Measurements from ENCODE around the gene MMP26.

The MMP26 gene

DNA sequence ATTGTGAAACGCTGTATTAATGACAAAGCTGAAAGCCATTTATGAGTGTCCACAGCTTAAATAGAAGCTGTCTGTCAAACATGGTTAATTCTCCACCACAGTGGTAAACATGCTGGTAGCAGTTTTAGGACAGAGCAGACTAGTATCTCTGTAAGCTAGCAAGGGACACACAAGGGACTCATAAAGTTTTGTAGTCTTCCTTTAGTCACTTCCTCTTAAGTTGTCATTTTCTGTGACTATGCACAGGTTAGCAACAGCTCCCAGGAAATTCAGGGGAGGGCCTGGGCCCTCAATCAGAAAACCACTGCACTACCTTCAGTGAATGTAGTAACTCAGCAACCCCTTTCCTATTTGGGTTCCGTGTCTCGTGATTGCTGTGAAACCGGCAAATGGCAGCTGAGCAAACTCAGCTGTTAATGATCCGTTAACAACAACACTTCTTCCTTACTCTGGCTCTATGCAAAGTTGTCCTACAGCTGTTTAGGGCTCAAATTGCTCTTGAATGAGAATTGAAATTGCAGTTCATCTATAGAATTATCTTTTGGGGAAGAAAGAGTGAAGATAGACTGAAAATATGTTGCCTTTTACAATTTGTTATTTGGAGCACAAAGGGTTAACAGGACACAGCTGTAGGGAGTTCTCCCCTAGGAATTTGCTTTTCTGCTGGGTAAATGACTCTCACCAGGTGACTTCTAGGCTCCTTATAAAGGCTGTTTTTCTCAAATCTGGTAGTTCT is at the start of gene MMP26:
TSS of gene MMP26 (plus strand) at position 731 of the 736 bp plus-strand sequence.
- DNase-seq (ENCODE audit: low read depth in 2 of 2) = no peak

DNA sequence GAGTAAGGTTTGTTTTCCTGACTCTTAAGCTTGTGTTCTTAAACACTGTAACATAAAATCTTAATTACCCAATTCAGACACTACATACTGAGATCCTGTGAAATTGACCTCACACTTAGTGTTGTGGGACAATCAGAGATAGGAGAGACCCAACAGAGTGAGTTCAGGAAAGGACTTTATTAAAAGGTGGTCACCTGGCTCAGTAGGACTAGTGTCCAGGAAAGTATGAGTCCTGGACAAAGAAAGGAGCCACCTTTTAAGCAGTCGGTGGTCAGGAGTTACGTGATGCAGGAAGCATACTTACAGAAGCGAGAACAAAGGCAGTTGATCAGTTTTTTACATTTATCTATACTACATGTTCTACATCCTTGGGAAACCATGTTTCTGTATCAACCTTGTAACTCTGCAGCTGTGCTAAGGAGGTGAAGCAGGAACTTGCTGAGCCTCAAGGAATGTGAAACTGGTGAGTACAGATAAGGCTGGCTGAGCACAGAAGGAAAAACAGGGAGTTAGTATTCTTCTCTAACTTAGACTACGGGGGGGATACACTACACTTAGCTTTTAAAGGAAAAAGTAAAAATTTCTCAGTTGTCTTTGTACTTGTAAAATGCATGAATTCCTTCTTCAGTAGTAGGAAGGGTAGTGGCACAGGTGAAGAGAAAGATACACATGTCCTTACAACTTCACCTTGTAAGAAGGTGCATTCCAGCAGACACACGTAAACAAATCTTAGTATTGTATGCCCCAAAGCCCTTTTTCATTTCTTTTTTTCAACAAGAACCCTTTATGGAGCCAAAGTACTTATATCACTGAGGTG is 45.7 kb upstream of the MMP26 start:
- no peak for DNase-seq (ENCODE audit: low read depth in 2 of 2)

DNA sequence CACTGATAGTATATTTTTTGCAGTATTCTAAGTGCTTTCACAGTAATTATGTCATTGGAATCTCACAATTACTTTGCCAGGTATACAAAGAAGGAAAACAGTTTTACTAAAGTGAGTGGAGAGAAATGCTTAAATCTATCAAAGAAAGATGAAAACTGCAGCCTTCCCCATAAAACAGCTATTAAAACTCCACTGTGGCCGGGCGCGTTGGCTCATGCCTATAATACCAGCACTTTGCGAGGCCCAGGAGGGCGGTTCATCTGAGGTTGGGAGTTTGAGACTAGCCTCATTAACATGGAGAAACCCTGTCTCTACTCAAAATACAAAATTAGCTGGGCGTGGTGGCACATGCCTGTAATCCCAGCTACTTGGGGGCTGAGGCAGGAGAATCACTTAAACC is 41.7 kb upstream of the MMP26 start:
- DNase-seq (ENCODE audit: low read depth in 2 of 2) = no peak

DNA sequence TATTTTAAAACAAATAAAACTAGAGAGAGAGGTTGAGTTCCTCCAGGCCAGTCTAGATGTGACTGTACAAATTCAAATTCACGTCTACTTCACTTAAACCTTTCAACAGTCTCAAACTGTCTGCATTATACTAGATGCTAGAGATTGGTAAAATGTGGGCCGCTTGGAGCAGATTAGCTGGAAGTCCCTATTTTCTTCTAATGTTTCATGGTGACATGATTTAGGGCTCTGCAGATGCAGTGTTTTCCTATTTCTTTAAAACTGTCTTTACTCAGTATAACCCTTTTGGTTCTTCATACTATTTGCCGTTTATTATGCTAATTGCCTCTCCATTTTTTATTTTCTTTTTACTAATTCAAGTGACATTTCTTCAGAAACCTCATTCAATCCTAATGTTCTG is 40.4 kb upstream of the MMP26 start:
- DNase-seq (ENCODE audit: low read depth in 2 of 2) = no peak

DNA sequence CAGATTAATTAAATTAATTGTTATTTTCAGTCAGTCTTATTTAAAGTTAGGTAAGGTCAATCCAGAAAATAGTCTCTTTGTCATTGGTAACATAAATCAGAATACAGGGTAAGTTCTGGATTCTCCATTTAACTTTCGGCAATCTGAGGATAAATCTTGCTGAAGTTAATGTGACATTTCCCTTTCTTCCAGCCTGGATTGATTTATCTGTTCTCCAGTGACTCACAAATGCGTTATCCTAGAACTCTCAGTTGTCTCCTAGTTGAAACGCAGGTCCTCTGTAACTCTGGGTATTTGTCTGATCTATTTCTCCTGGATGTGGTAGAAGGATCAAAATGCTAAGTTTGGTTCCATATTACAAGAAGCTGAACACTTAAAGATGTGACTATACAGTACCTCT is 39.8 kb upstream of the MMP26 start:
- no peak for DNase-seq (ENCODE audit: low read depth in 2 of 2)

DNA sequence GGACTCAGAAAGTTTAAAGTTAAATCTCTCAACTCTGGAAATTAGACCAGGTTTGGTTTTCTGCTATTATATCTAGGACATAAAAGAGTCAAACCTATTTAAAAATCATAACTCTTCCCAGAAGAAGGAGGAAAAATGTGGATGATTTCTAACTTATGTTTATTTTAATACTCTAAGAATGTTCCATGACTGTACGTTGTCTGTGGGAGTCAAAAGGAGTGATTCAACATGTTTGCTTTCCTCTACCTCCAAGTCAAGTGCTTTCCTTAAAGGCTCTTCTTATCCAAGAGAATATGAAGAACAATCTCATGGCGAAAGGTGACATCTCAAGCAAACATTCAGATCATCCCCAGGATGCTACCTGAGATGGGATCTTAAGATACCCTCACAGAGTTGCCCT is 39.2 kb upstream of the MMP26 start:
- DNase-seq (ENCODE audit: low read depth in 2 of 2) = no peak

DNA sequence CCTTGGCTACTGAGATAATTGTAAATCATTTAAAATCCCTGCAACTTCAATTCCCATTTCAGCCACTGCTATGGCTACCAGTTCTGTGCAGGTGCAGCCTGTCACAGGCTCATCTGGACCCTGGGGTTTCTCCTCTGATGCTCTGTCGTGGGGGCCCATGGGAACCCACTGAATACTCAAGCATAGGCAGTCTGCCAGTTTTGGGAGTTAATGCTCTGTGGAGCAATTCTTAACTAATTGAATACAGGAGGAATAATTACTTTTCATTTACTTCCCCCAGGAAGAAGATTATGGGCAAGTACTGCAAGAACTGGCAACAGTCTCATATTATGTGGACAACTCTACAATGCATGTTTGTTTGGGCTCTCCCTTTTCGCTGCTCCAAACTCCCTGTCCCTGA is 32.8 kb upstream of the MMP26 start:
- no peak for DNase-seq (ENCODE audit: low read depth in 2 of 2)

DNA sequence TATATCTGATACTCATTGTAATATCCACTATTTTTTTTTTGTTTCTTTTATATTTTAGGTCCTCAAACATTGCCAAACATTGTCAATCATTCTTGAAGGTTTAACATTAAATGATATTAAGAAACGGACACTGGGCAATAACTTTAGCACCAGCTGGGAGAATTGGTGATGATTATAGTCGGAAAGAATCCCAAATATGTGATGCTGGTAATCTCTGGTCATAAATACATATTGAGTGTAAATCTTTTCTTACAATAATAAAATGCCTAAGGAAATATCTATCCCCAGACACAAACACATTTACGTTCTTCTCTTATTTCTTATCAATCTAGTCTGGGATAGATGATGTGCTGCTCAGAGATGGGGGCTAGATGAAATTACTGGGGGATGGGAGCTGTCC is 32.1 kb upstream of the MMP26 start:
- no peak for DNase-seq (ENCODE audit: low read depth in 2 of 2)

DNA sequence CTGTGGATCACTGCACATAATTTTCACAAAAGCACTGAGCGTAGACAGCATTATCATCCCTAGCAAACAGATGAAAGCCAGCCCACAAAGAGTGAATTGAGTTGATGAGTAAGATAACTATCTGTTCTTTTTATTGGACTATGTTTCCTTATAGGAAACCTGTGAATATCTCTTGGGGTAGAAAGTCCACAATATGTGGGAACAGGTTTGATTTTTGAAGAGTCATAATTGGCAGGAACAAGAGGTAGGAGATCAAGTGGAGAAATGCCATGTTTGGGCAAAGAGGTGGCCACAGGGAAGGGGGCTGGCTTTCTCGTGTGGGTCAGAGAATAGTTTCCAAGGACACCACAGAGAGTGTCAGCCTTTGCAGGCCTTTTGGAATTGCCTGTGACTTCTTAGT is 30.8 kb upstream of the MMP26 start:
- no peak for DNase-seq (ENCODE audit: low read depth in 2 of 2)

DNA sequence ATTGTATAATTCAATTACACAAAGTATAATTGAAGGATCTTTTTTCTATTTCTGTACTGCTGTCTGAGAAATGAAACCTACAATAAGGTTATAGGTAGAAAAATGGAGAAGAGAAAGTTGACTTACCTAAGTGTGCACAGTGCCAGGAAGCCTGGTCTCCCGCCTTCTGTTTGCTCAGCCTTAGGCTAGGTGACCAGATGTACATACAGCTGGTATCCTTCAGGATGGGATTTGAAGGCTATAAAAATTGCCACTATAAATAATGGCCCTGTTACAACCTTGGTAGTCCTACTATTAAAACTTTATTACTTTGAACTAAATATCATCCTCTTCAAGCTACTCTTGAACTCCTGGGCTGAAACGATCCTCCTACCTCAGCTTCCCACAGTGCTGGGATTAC is 26.6 kb upstream of the MMP26 start:
- DNase-seq (ENCODE audit: low read depth in 2 of 2) = no peak

DNA sequence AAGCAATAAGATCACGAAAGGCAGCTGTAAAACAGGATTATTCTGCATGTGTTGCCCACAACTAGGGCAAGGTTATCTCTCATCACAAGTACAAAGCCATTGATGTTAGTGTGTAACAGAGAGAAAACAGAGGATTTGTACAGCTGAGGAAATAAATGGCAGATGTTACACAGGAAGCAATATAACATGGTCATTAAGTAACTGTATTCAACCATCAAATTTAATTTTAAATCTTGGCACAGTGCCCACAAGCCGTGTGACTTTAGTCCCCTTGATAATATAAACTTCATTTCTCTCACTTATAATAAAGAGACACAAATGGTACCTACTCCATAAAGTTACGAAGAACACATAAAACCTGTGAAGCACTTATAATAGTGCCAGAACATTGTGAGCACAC is 24.2 kb upstream of the MMP26 start:
- DNase-seq (ENCODE audit: low read depth in 2 of 2) = no peak

DNA sequence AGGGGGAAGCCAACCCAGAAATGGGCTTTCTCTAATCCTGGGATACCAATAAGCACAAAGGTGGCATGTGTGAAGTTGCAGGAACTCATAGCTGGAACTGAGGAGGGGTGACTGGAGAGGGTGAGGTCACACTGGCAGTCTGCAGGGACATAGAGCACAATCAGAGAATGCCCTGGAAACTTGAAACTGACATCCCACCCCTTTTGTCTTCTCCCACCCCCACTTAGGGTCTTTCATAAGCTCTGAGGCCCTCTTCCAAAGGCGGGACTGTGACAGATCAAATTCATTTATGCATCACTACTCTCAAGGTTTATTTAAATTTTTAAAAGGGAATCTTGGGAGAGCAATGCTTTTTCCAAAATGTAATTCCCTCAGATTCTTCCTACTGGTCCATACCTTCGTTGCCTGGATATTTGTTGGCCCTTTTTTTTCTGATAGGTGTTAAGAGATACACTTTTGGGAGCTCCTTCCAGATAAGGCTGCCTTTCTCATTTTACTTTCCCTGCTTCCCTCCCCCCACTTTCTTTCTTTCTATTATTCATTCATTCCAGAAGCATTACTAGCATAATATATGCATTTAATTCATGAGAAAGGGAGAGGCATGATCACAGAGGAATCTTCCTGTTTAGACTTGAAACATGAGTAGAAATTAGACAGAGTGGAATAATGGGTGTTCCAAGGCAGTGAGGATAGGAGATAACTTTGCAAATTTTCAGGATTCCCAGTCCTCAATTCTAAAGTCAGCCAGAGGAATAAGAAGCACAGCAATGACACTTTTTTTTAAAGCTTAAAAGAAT is 21.8 kb upstream of the MMP26 start:
- DNase-seq (ENCODE audit: low read depth in 2 of 2) = no peak

DNA sequence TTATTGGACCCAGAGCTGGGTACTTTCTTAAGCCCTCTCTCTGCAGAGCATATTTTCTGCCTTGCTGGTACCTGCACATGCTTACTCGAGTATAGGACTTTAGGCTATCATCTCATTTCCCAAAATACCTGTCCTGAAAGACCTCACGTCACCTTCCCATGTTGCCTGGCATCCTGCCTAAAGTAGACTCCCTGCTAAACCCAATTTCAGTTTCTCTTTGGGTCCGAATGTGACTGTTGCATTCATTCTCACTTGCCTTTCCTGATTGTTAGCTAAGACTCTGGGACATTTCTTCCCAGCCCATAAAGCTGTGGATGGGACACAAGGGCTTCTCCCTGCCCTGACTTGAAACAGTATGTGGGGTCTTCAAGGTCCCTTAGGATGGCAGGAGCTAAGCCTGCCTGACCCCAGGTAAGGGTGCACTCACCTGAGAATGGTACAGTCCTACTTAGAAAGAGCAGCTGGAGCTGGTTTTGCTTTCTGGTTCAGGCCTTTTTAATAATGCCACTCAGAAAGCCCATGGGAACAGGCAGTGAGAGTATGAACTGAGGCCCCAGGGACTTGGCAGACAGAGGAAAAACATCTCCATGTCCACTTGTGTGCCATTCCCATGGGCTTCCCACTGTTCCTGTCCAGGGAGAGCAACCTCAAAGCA is 19.8 kb upstream of the MMP26 start:
- no peak for DNase-seq (ENCODE audit: low read depth in 2 of 2)

DNA sequence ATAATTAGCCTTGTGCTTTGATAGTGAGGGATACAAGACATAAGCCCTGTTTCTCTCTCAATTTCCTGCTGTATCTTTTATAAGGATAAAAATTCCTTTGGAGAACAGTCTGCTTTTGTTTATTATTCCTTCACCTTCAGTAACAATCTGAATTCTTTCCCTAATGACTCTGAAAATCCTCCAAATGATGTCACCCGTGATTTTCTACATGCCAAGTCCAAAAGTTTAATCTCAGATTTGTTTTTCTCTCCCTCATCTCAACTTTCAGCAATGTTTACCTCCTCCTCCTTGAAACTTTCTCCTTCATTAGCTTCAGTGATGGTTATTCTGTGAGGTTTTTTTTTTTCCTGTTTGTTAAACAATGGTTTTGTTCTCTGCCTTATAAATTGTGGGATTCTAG is 9.1 kb upstream of the MMP26 start:
- DNase-seq (ENCODE audit: low read depth in 2 of 2) = no peak

DNA sequence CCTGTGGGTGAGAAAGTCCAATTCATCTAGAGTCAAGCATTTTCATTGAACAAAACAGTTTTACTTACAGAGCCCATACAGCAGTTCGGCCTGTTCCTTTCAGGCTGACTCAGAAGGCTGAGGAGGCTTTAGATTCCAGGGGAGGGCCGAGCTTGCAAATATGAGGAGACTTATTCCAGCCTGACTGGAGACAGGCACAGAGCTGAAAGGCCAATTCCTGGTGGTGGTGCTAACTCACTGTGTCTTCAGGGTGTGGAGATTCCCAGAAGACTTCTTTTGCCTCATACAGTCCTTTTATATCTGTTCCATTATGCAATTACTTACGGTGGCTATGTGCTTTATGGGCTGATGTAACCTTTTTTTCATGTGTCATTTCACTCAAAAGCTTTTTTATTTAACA is 7.0 kb upstream of the MMP26 start, which contains the start of gene OR51E2:
TSS of gene OR51E2 (minus strand) at position 269 of the 400 bp plus-strand sequence. CDS start 15,142 bp downstream, outside the sequence.
- no peak for DNase-seq (ENCODE audit: low read depth in 2 of 2)

DNA sequence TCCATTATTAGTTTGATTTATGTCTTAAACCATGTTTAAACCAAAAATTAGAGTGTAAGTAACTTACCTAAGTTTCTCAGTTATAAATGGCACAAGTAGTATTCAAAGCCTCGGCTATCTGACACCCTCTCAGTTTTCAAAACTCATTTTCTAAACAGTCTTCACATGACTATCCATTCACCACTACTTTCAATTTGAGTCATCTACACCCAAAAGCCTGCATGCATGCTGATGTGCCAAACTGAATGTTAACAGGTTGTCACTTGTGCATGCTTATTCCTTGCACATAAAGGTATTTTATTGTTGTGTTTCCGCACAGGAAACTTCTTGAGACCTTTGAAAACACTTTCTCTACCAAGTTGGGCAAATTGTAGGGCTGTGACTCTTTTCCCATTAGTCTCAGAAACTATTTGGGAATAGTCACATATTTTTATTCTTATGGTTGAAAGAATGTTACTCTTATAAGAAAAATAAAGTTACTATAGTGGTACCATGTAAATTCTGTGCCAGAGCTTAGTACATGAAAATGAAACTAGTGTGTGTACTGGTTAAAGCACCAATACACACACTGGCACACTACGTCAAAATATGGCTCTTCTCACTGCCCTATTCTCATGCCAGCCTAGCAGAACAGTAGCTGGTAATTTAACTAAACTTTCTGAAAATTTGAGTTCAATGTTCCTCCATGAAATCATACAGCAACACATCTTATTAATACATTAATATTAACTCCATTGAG is 4.7 kb upstream of the MMP26 start:
- no peak for DNase-seq (ENCODE audit: low read depth in 2 of 2)

DNA sequence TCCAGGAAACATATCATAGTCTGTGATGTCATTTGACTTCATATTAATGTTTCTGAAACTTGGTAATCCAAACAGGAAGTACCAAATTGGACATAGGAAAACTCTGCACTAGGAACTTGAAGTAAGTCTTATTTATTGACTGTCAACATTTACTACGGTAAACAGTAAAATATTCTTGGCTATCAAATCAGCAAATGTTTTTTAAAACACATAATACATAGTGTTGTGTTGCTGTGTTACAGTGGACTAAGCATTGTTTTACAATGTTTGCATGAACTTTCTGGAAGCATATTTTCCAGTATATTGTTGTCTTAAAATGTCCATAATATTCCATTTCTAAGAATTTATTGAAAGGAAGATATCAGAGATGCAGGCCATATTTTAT is 4.2 kb upstream of the MMP26 start:
- DNase-seq (ENCODE audit: low read depth in 2 of 2) = no peak

DNA sequence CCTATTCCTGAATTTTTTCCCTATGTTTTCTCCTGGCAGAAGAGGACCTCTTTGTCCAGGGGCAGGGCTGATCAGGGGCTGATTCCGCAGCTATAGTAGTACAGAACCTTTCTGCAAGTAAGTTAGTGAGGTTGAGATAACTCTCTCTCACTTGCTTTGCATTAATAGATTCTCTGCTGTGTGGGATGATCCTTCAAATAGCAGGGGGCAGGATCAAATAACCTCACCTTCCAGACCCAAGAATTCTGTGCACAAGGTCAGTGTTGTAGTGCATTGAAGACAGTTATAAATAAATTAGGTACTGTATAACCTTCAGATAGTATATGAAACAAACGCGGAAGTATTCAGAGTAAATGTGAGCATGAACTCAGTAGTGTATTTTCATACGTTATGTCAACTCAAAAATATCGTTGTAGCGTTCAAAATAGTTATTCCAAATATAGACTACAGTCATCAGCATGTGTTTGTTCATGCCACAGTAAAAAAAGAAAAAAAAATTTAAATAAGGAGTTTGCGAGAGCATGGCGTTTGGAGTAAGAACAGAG is 278 bp downstream of the MMP26 start:
- no peak for DNase-seq (ENCODE audit: low read depth in 2 of 2)

DNA sequence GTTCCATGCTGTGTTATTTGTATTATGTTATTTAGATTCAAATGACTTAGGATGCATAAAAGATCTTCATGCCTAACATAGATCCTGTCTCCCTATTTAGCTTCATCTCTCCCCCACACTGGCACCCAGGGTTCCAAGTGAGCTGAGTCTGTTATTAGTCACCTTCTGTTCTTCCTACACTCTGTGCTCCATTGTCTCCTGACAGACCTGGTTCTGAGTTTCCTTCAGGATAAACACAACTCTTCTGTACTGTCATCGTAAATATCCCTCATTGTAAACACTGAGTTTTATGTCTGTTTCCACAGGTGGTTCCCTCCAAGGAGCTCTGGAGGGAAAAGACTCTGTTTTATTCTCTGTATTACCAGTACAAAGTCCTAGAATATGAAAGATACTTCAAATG is 8.7 kb downstream of the MMP26 start:
- DNase-seq (ENCODE audit: low read depth in 2 of 2) = no peak

DNA sequence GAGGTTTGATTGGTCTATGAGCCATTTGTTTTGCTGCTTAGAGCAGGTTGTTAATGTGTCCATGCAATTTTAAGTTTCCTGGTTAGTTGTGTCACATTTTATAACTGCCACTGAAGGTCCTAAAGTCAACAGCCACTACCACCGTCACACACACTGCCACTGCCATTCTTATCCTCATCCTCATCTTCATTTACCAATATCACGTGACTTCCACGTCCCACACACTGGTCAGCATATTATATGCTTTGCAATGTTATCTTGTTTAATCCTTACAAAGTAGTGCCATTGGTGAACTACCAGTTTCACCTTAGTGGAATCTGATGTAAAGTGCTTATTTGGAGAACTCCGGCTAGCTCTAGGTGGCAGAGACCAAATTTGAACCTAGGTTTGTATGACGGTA is 9.7 kb downstream of the MMP26 start:
- no peak for DNase-seq (ENCODE audit: low read depth in 2 of 2)

All from stimulated activated CD8-positive, alpha-beta memory T cell treated with anti-CD3 and anti-CD28 coated beads, Interleukin-7, amount 100 ng/mL, for 4 hours (primary cell).